Stimulated activated naive B cell treated with anti-CD40 and anti-IgM and Interleukin-4, amounts not matched to agents 10 μg/mL and 1 μg/mL and 100 μg/mL, for 72 hours (primary cell): ENCODE results near the gene C1QTNF1.

ENCODE experiments used
- ATAC-seq, 2 donors: fragments of 150-1000 bp; cut with Tn5 transposase; replicated peaks; 2 replicates each; pipeline ENCODE4 v1.10.0; 2021; ENCODE audit warnings: moderate library complexity in 1 of 2
- DNase-seq: peaks from one replicate; pipeline ENCODE4 v3.0.0; 2021
- H3K27ac Mint-ChIP-seq: one replicate; pipeline ENCODE4 v1.8.0; 2022; ENCODE audit warnings: mild to moderate bottlenecking, mixed read lengths
- H3K27me3 Mint-ChIP-seq, 2 donors: one replicate each; pipeline ENCODE4 v1.8.0; 2022; ENCODE audit warnings: mixed read lengths in 2 of 2
- H3K36me3 Mint-ChIP-seq, 2 donors: one replicate each; pipeline ENCODE4 v1.8.0; 2022; ENCODE audit warnings: mixed read lengths in 2 of 2, mild to moderate bottlenecking in 1 of 2
- H3K4me1 Mint-ChIP-seq, 2 donors: one replicate each; pipeline ENCODE4 v1.8.0; 2022; ENCODE audit warnings: mixed read lengths in 2 of 2, mild to moderate bottlenecking in 1 of 2
- H3K4me3 Mint-ChIP-seq, 2 donors: one replicate each; pipeline ENCODE4 v1.8.0; 2022; ENCODE audit warnings: mild to moderate bottlenecking in 2 of 2, mixed read lengths in 2 of 2, moderate library complexity in 1 of 2
- H3K9me3 Mint-ChIP-seq, 2 donors: one replicate each; pipeline ENCODE4 v1.8.0; 2022; ENCODE audit warnings: mixed read lengths in 2 of 2, mild to moderate bottlenecking in 1 of 2

C1QTNF1 gene

GRCh38 chr17:79023886-79024771 is at the start of gene C1QTNF1:
TSS of gene C1QTNF1 (plus strand) at chr17:79024169. CDS start at chr17:79043969, 19,800 bp downstream.
- H3K4me1 Mint-ChIP-seq, result peaks cover 9 to 18% of the 10 kb centered on the region in 2 donors
- H3K4me3 Mint-ChIP-seq, result peak within 1 kb of the TSS; percentile 83 to 85
- ATAC-seq (peak; percentile 82 to 85), DNase-seq (no peak)
- no peaks in the 10 kb centered on the region for H3K36me3 Mint-ChIP-seq
- H3K9me3 Mint-ChIP-seq, result no peaks in the 10 kb centered on the region
- H3K27ac Mint-ChIP-seq, result peak within 1 kb of the TSS; percentile 77
- H3K27me3 Mint-ChIP-seq, result peaks cover 48 to 85% of the 10 kb centered on the region in 2 donors

- ATAC-seq (peak in 1 of 2 donors; percentile 25), DNase-seq (no peak)
- Mint-ChIP-seq H3K4me3 (no peak overlapping the region), H3K27ac (no peak overlapping the region), H3K36me3 (no peaks in the 10 kb centered on the region), H3K4me1 (peaks cover 18 to 26% of the 10 kb centered on the region in 2 donors), H3K9me3 (no peaks in the 10 kb centered on the region), H3K27me3 (peaks cover 0 to 6% of the 10 kb centered on the region in 2 donors)
These were observed 49.1 kb upstream of the C1QTNF1 start for GRCh38 chr17:78974635-78975591.

- H3K36me3 Mint-ChIP-seq, result no peaks in the 10 kb centered on the region
- H3K4me3 Mint-ChIP-seq, result no peak overlapping the region
- H3K27ac Mint-ChIP-seq, result peak overlapping the region; percentile 42
These were observed 46.9 kb upstream of the C1QTNF1 start for GRCh38 chr17:78976907-78977680.

GRCh38 chr17:78977681-78977943 is 46.4 kb upstream of the C1QTNF1 start:
- no peak for DNase-seq
- Mint-ChIP-seq H3K9me3 (no peaks in the 10 kb centered on the region), H3K27ac (no peak overlapping the region), H3K36me3 (no peaks in the 10 kb centered on the region), H3K4me3 (no peak overlapping the region), H3K4me1 (peaks cover 10 to 25% of the 10 kb centered on the region in 2 donors), H3K27me3 (no peaks in the 10 kb centered on the region)
- ATAC-seq, result no peak

More at GRCh38 chr17:78976907-78977680, 46.9 kb upstream of the C1QTNF1 start:
- DNase-seq (no peak), ATAC-seq (peak; percentile 66 to 70)
- peaks cover 10 to 25% of the 10 kb centered on the region in 2 donors for H3K4me1 Mint-ChIP-seq
- no peaks in the 10 kb centered on the region for H3K27me3 Mint-ChIP-seq
- H3K9me3 Mint-ChIP-seq, result no peaks in the 10 kb centered on the region

- DNase-seq, result no peak
- H3K9me3 Mint-ChIP-seq, result no peaks in the 10 kb centered on the region
- H3K4me1 Mint-ChIP-seq, result peaks cover 10 to 25% of the 10 kb centered on the region in 2 donors
- no peaks in the 10 kb centered on the region for H3K27me3 Mint-ChIP-seq
- H3K4me3 Mint-ChIP-seq, result no peak overlapping the region
- H3K27ac Mint-ChIP-seq, result no peak overlapping the region
- ATAC-seq, result no peak
- no peaks in the 10 kb centered on the region for H3K36me3 Mint-ChIP-seq
These were observed 45.7 kb upstream of the C1QTNF1 start for GRCh38 chr17:78977997-78978973.

- Mint-ChIP-seq H3K27ac (no peak within 1 kb of the TSS), H3K27me3 (no peaks in the 10 kb centered on the region), H3K36me3 (no peaks in the 10 kb centered on the region), H3K9me3 (no peaks in the 10 kb centered on the region), H3K4me1 (peaks cover 10 to 25% of the 10 kb centered on the region in 2 donors), H3K4me3 (no peak within 1 kb of the TSS)
- DNase-seq (no peak), ATAC-seq (peak; percentile 40 to 42)
These were observed 44.0 kb upstream of the C1QTNF1 start, which contains the start of gene LGALS3BP for GRCh38 chr17:78979780-78980623. TSS of gene LGALS3BP (minus strand) at chr17:78979923. CDS start at chr17:78977191, 2,732 bp downstream.

- H3K27me3 Mint-ChIP-seq, result no peaks in the 10 kb centered on the region
- no peak for DNase-seq
- H3K4me3 Mint-ChIP-seq, result no peak overlapping the region
- H3K27ac Mint-ChIP-seq, result no peak overlapping the region
- no peaks in the 10 kb centered on the region for H3K36me3 Mint-ChIP-seq
- H3K4me1 Mint-ChIP-seq, result peaks cover 10 to 25% of the 10 kb centered on the region in 2 donors
- H3K9me3 Mint-ChIP-seq, result no peaks in the 10 kb centered on the region
- ATAC-seq, result peak; percentile 25 to 36
These were observed 43.4 kb upstream of the C1QTNF1 start for GRCh38 chr17:78980624-78980972.

GRCh38 chr17:78981010-78981888 is 42.7 kb upstream of the C1QTNF1 start:
- Mint-ChIP-seq H3K4me3 (no peak overlapping the region), H3K9me3 (no peaks in the 10 kb centered on the region), H3K27me3 (no peaks in the 10 kb centered on the region), H3K27ac (no peak overlapping the region), H3K4me1 (peaks cover 10 to 24% of the 10 kb centered on the region in 2 donors), H3K36me3 (no peaks in the 10 kb centered on the region)
- no peak for DNase-seq
- ATAC-seq, result no peak

- no peaks in the 10 kb centered on the region for H3K27me3 Mint-ChIP-seq
- H3K36me3 Mint-ChIP-seq, result peaks cover 9 to 13% of the 10 kb centered on the region in 2 donors
- H3K4me1 Mint-ChIP-seq, result peaks cover 7 to 23% of the 10 kb centered on the region in 2 donors
- no peak overlapping the region for H3K27ac Mint-ChIP-seq
- no peaks in the 10 kb centered on the region for H3K9me3 Mint-ChIP-seq
- ATAC-seq (peak in 1 of 2 donors; percentile 16), DNase-seq (no peak)
- H3K4me3 Mint-ChIP-seq, result no peak overlapping the region
These were observed 38.6 kb upstream of the C1QTNF1 start for GRCh38 chr17:78985395-78985794.

- H3K27me3 Mint-ChIP-seq, result no peaks in the 10 kb centered on the region
- H3K27ac Mint-ChIP-seq, result no peak overlapping the region
- peaks cover 7 to 20% of the 10 kb centered on the region in 2 donors for H3K4me1 Mint-ChIP-seq
- no peak for DNase-seq
- peak overlapping the region; percentile 44 to 46 for H3K4me3 Mint-ChIP-seq
- ATAC-seq, result peak; percentile 70 to 82
- peaks cover 16 to 20% of the 10 kb centered on the region in 2 donors for H3K36me3 Mint-ChIP-seq
- no peaks in the 10 kb centered on the region for H3K9me3 Mint-ChIP-seq
These were observed 37.8 kb upstream of the C1QTNF1 start for GRCh38 chr17:78986048-78986648.

- H3K27ac Mint-ChIP-seq, result no peak overlapping the region
- peak overlapping the region; percentile 44 to 46 for H3K4me3 Mint-ChIP-seq
- peaks cover 7 to 20% of the 10 kb centered on the region in 2 donors for H3K4me1 Mint-ChIP-seq
- ATAC-seq (peak; percentile 48 to 55), DNase-seq (no peak)
- H3K9me3 Mint-ChIP-seq, result no peaks in the 10 kb centered on the region
- peaks cover 20 to 26% of the 10 kb centered on the region in 2 donors for H3K36me3 Mint-ChIP-seq
- H3K27me3 Mint-ChIP-seq, result no peaks in the 10 kb centered on the region
These were observed 37.2 kb upstream of the C1QTNF1 start for GRCh38 chr17:78986649-78987328.
